Gastrocnemius medialis (tissue), 4 donors: Measurements from ENCODE around the gene SLC9A6. TPM values are rescaled to one million over a fixed set of nuclear protein-coding genes. Genes with fewer than 3 reads are reported as not detected.
"Not testable (repeated sequence)": the region's sequence is repeated elsewhere in the genome, so short reads cannot be mapped to it uniquely, and the experiment has no call there.

Source experiments
- ATAC-seq, 2 donors: fragments of 150-250 bp; one replicate each; pipeline ENCODE4 v1.9.1; 2016
- DNase-seq, 2 donors: peaks; one replicate each; pipeline ENCODE4 v3.0.0-alpha.2; 2019
- H3K27ac ChIP-seq, 4 donors: fragments of 200-600 bp; sonication (generic); 1 replicate in 1 of 4; 2 replicates in 3 of 4; pipeline ENCODE4 v1.5.1; 2016 to 2018; ENCODE audit warnings: mild to moderate bottlenecking in 2 of 4, moderate library complexity in 1 of 4
- H3K27me3 ChIP-seq, 3 donors: fragments of 200-600 bp; sonication (generic) in 2 of 3; 1 replicate in 1 of 3; 2 replicates in 2 of 3; pipeline versions ENCODE4 v1.5.1 to v1.6.0; 2016 to 2019; ENCODE audit warnings: mild to moderate bottlenecking in 1 of 3, moderate library complexity in 1 of 3
- H3K36me3 ChIP-seq, 2 donors: fragments of 200-600 bp; sonication (generic) in 1 of 2; one replicate each; pipeline ENCODE4 v1.5.1; 2017 to 2018
- H3K4me1 ChIP-seq, 2 donors: fragments of 200-600 bp; sonication (generic) in 1 of 2; one replicate each; pipeline ENCODE4 v1.5.1; 2016 to 2017; ENCODE audit warnings: mild to moderate bottlenecking in 2 of 2
- H3K4me3 ChIP-seq, 4 donors: fragments of 200-600 bp; sonication (generic) in 3 of 4; 1 replicate in 1 of 4; 2 replicates in 3 of 4; pipeline ENCODE4 v1.5.1; 2016 to 2019; ENCODE audit warnings: mild to moderate bottlenecking in 2 of 4
- H3K9me3 ChIP-seq, 3 donors: fragments of 200-600 bp; sonication (generic) in 2 of 3; 1 replicate in 1 of 3; 2 replicates in 2 of 3; pipeline ENCODE4 v1.5.1; 2016 to 2019
- CTCF ChIP-seq, 5 experiments: fragments of 450-650 bp in 3 of 5; fragments of 200-600 bp in 2 of 5; sonication (generic) in 2 of 5; IDR thresholded peaks in 4 of 5; conservative IDR thresholded peaks in 1 of 5; 1 replicate in 4 of 5; 2 replicates in 1 of 5; pipeline ENCODE4 v1.5.1; 2016 to 2019; ENCODE audit warnings: antibody characterized with exemption in 5 of 5, mild to moderate bottlenecking in 3 of 5, moderate library complexity in 3 of 5
- POLR2A ChIP-seq, 2 donors: fragments of 450-650 bp; IDR thresholded peaks; one replicate each; pipeline ENCODE4 v1.6.1; 2017; ENCODE audit warnings: antibody characterized with exemption in 2 of 2, mild to moderate bottlenecking in 2 of 2, moderate library complexity in 2 of 2
- in situ Hi-C, 4 donors: fragments of 200-750 bp; cut with MboI; loops; one replicate each; pipeline versions ENCODE4 v1.15.0 to v1.8.0; 2017; ENCODE audit warnings: low sequenced_read_pairs in 4 of 4
- intact Hi-C: fragments of 100-400 bp; cut with DNase I; formaldehyde crosslinking; loops from one replicate; pipeline ENCODE4 v1.15.1; 2023; ENCODE audit warnings: low total_unique reads
- total RNA-seq, 4 donors: library from RNA; depleted of rRNA; stranded (reverse); fragments of >200 nt; gene quantifications; one replicate each; pipeline versions ENCODE4 v1.1.0 to v1.2.3, GENCODE V29; 2016

Gene SLC9A6
- total RNA-seq, 4 donors from 2014 or later = 13.3 to 18.7 (median 15.2) TPM

- no peak overlapping the region for H3K4me3 ChIP-seq
- no peaks in the 10 kb centered on the region for H3K9me3 ChIP-seq
- no peak for DNase-seq
- H3K36me3 ChIP-seq = no peaks in the 10 kb centered on the region
- no peaks in the 10 kb centered on the region for H3K4me1 ChIP-seq
- no peaks in the 10 kb centered on the region for H3K27me3 ChIP-seq
- in situ Hi-C loops = no loop called here
- TF ChIP-seq CTCF (IDR thresholded peaks at IDR 0.05 in 4 of 5, conservative IDR thresholded peaks at IDR 0.05 in 1 of 5) (no peak), POLR2A (IDR thresholded peaks at IDR 0.05) (no peak)
- ATAC-seq = no peak
- intact Hi-C loops = no loop called here
- no peak overlapping the region for H3K27ac ChIP-seq
Measured at GRCh38 chrX:136067097-136067496, 81.9 kb downstream of the SLC9A6 start.

GRCh38 chrX:136067966-136068365 is 82.7 kb downstream of the SLC9A6 start:
- no peak for TF ChIP-seq CTCF (IDR thresholded peaks at IDR 0.05 in 4 of 5, conservative IDR thresholded peaks at IDR 0.05 in 1 of 5)
- no peak for TF ChIP-seq POLR2A (IDR thresholded peaks at IDR 0.05)
- ATAC-seq = no peak
- in situ Hi-C loops = no loop called here
- Histone ChIP-seq H3K9me3 (no peaks in the 10 kb centered on the region), H3K4me1 (no peaks in the 10 kb centered on the region), H3K36me3 (no peaks in the 10 kb centered on the region), H3K27ac (no peak overlapping the region), H3K27me3 (no peaks in the 10 kb centered on the region), H3K4me3 (no peak overlapping the region)
- DNase-seq = no peak
- intact Hi-C loops = no loop called here

GRCh38 chrX:136076942-136077341 is 91.7 kb downstream of the SLC9A6 start:
- intact Hi-C loops = no loop called here
- no peak for TF ChIP-seq POLR2A (IDR thresholded peaks at IDR 0.05)
- no peak for TF ChIP-seq CTCF (IDR thresholded peaks at IDR 0.05 in 4 of 5, conservative IDR thresholded peaks at IDR 0.05 in 1 of 5)
- H3K9me3 ChIP-seq = no peaks in the 10 kb centered on the region
- no peak overlapping the region for H3K27ac ChIP-seq
- H3K36me3 ChIP-seq = no peaks in the 10 kb centered on the region
- in situ Hi-C loops = no loop called here
- DNase-seq = no peak
- no peak for ATAC-seq
- H3K4me1 ChIP-seq = no peaks in the 10 kb centered on the region
- no peak overlapping the region for H3K4me3 ChIP-seq
- no peaks in the 10 kb centered on the region for H3K27me3 ChIP-seq

GRCh38 chrX:136080766-136081165 is 95.5 kb downstream of the SLC9A6 start:
- Histone ChIP-seq H3K36me3 (no peaks in the 10 kb centered on the region), H3K27ac (no peak overlapping the region), H3K27me3 (no peaks in the 10 kb centered on the region), H3K4me1 (no peaks in the 10 kb centered on the region), H3K9me3 (no peaks in the 10 kb centered on the region), H3K4me3 (no peak overlapping the region)
- DNase-seq = no peak
- in situ Hi-C loops = no loop called here
- no peak for ATAC-seq
- intact Hi-C loops = no loop called here
- TF ChIP-seq CTCF (IDR thresholded peaks at IDR 0.05 in 4 of 5, conservative IDR thresholded peaks at IDR 0.05 in 1 of 5) (no peak), POLR2A (IDR thresholded peaks at IDR 0.05) (no peak)

- Histone ChIP-seq H3K27ac (no peak overlapping the region), H3K27me3 (no peaks in the 10 kb centered on the region), H3K9me3 (no peaks in the 10 kb centered on the region), H3K4me1 (no peaks in the 10 kb centered on the region), H3K4me3 (no peak overlapping the region), H3K36me3 (no peaks in the 10 kb centered on the region)
- no peak for TF ChIP-seq POLR2A (IDR thresholded peaks at IDR 0.05)
- TF ChIP-seq CTCF (IDR thresholded peaks at IDR 0.05 in 4 of 5, conservative IDR thresholded peaks at IDR 0.05 in 1 of 5) = no peak
- no peak for DNase-seq
- ATAC-seq = no peak
- in situ Hi-C loops (no loop called here), intact Hi-C loops (no loop called here)
Measured at GRCh38 chrX:136086521-136086920, 101.3 kb downstream of the SLC9A6 start.

GRCh38 chrX:136091898-136092297 is 106.7 kb downstream of the SLC9A6 start:
- H3K4me3 ChIP-seq, in situ Hi-C loops, H3K9me3 ChIP-seq, ATAC-seq, H3K36me3 ChIP-seq, H3K4me1 ChIP-seq, H3K27ac ChIP-seq, DNase-seq, H3K27me3 ChIP-seq, intact Hi-C loops: not testable (repeated sequence)
